Neural crest cell (in vitro differentiated cells): Measurements from ENCODE around the gene ZNG1B. TPM values are rescaled to one million over a fixed set of nuclear protein-coding genes. Genes with fewer than 3 reads are reported as not detected.
A peak's percentile ranks its signal among the peaks of the same experiment; 100 is the strongest.
"Not testable (repeated sequence)": the region's sequence is repeated elsewhere in the genome, so short reads cannot be mapped to it uniquely, and the experiment has no call there.

Source experiments
- DNase-seq: peaks from one replicate; pipeline ENCODE4 v3.0.0; 2021; ENCODE audit warnings: low read depth, mixed read lengths, low spot score
- H3K27ac Mint-ChIP-seq: one replicate; pipeline ENCODE4 v1.8.0; 2021; ENCODE audit warnings: mild to moderate bottlenecking, mixed read lengths; ENCODE audit not compliant: unreplicated experiment
- H3K27me3 Mint-ChIP-seq: 2 replicates; pipeline ENCODE4 v1.8.0; 2021; ENCODE audit warnings: low read depth, mild to moderate bottlenecking, mixed read lengths
- H3K36me3 Mint-ChIP-seq: 2 replicates; pipeline ENCODE4 v1.8.0; 2021; ENCODE audit warnings: low read depth, mild to moderate bottlenecking, mixed read lengths
- H3K4me1 Mint-ChIP-seq: 2 replicates; pipeline ENCODE4 v1.8.0; 2021; ENCODE audit warnings: mixed read lengths
- H3K4me3 Mint-ChIP-seq: one replicate; pipeline ENCODE4 v1.8.0; 2021; ENCODE audit warnings: mild to moderate bottlenecking, mixed read lengths
- H3K9me3 Mint-ChIP-seq: 2 replicates; pipeline ENCODE4 v1.8.0; 2021; ENCODE audit warnings: mixed read lengths
- total RNA-seq: library from RNA; stranded (reverse); gene quantifications from 2 replicates; pipeline ENCODE4 v1.2.1, GENCODE V29; 2021

ZNG1B gene
- total RNA-seq, 1 donor from 2014 or later = 40.4 TPM

- H3K36me3 Mint-ChIP-seq, H3K4me1 Mint-ChIP-seq, H3K27ac Mint-ChIP-seq, H3K4me3 Mint-ChIP-seq, DNase-seq, H3K9me3 Mint-ChIP-seq: not testable (repeated sequence)
- peaks cover 13% of the 10 kb centered on the region for H3K27me3 Mint-ChIP-seq
Observed at GRCh38 chr2:113433468-113433867, 4.0 kb upstream of the ZNG1B start.

DNA sequence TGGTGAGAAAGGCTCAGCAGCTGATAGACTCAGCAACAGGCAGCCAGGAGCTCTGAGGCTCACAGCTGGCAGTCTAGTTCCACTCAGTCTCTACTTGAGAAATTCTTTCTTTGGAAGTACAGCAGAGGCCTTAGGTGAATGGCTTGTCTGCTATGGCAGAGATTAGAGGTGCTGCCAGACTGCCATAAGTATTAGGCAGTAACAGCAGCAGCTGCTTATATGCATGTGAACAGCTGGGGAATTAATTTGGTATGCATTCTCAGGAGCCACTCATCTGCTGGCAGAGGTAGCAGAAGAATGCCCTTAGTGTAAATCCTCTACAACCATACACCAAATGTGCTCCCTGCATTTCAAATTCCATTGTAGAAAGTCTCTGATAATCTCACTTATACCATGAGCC, 28.3 kb downstream of the ZNG1B start:
- not testable (repeated sequence) for H3K9me3 Mint-ChIP-seq, H3K4me1 Mint-ChIP-seq, DNase-seq, H3K27ac Mint-ChIP-seq, H3K4me3 Mint-ChIP-seq, H3K36me3 Mint-ChIP-seq, H3K27me3 Mint-ChIP-seq

DNA sequence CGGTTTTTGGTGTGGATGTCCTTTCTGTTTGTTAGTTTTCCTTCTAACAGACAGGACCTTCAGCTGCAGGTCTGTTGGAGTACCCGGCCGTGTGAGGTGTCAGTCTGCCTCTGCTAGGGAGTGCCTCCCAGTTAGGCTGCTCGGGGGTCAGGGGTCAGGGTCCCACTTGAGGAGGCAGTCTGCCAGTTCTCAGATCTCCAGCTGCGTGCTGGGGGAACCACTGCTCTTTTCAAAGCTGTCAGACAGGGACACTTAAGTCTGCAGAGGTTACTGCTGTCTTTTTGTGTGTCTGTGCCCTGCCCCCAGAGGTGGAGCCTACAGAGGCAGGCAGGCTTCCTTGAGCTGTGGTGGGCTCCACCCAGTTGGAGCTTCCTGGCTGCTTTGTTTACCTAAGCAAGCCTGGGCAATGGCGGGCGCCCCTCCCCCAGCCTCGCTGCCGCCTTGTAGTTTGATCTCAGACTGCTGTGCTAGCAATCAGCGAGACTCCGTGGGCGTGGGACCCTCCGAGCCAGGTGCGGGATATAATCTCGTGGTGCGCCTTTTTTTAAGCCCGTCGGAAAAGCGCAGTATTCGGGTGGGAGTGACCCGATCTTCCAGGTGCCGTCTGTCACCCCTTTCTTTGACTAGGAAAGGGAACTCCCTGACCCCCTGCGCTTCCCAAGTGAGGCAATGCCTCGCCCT, 39.3 kb downstream of the ZNG1B start:
- H3K4me3 Mint-ChIP-seq, H3K9me3 Mint-ChIP-seq, DNase-seq, H3K4me1 Mint-ChIP-seq, H3K27me3 Mint-ChIP-seq, H3K36me3 Mint-ChIP-seq: not testable (repeated sequence)
- peak overlapping the region; percentile 67 for H3K27ac Mint-ChIP-seq

- H3K4me1 Mint-ChIP-seq, H3K27ac Mint-ChIP-seq, H3K36me3 Mint-ChIP-seq, DNase-seq, H3K4me3 Mint-ChIP-seq, H3K9me3 Mint-ChIP-seq: not testable (repeated sequence)
- peaks cover 36% of the 10 kb centered on the region for H3K27me3 Mint-ChIP-seq
Observed at GRCh38 chr2:113496527-113496926, 59.0 kb downstream of the ZNG1B start.

- DNase-seq, H3K27ac Mint-ChIP-seq: not testable (repeated sequence)
Observed at GRCh38 chr2:113498365-113498764, 60.9 kb downstream of the ZNG1B start, which contains the start of gene FOXD4L1. FOXD4L1 (plus strand) TSS chr2:113498665; CDS start chr2:113499257, 592 bp downstream.

GRCh38 chr2:113499019-113499885, 61.8 kb downstream of the ZNG1B start:
- H3K27me3 Mint-ChIP-seq = peaks cover 55% of the 10 kb centered on the region
- H3K4me1 Mint-ChIP-seq = not testable (repeated sequence)

More at GRCh38 chr2:113498365-113498764, 60.9 kb downstream of the ZNG1B start, which contains the start of gene FOXD4L1:
- not testable (repeated sequence) for H3K36me3 Mint-ChIP-seq, H3K9me3 Mint-ChIP-seq, H3K4me1 Mint-ChIP-seq, H3K4me3 Mint-ChIP-seq
- H3K27me3 Mint-ChIP-seq = peaks cover 51% of the 10 kb centered on the region

DNA sequence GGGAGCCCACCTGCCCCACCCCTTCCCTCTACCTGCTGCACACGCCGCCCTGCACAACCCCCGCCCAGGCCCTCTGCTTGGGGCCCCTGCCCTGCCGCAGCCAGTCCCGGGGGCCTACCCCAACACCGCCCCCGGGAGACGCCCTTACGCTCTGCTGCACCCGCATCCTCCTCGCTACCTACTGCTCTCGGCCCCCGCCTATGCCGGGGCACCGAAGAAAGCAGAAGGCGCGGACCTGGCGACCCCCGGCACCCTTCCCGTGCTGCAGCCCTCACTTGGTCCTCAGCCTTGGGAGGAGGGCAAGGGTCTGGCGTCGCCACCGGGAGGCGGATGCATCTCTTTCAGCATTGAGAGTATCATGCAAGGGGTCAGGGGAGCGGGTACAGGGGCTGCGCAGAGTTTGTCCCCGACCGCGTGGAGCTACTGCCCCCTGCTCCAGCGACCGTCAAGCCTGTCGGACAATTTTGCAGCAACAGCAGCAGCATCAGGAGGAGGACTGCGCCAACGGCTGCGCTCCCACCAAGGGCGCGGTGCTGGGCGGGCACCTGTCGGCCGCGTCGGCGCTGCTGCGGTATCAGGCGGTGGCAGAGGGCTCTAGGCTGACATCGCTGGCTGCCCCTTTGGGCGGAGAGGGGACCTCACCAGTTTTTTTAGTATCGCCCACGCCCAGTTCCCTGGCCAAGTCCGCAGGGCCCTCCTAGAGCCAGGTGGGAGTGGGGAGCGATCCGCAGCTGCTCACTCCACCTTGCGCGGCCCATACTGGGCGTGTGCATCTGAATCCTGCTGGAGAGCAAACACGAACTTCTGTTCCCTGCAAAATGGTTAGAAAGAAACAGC, 62.6 kb downstream of the ZNG1B start:
- not testable (repeated sequence) for H3K4me1 Mint-ChIP-seq, H3K4me3 Mint-ChIP-seq, H3K27ac Mint-ChIP-seq, H3K36me3 Mint-ChIP-seq, H3K9me3 Mint-ChIP-seq, DNase-seq
- H3K27me3 Mint-ChIP-seq = peaks cover 60% of the 10 kb centered on the region

More at GRCh38 chr2:113499019-113499885, 61.8 kb downstream of the ZNG1B start:
- not testable (repeated sequence) for H3K27ac Mint-ChIP-seq, H3K9me3 Mint-ChIP-seq, DNase-seq, H3K4me3 Mint-ChIP-seq, H3K36me3 Mint-ChIP-seq

DNA sequence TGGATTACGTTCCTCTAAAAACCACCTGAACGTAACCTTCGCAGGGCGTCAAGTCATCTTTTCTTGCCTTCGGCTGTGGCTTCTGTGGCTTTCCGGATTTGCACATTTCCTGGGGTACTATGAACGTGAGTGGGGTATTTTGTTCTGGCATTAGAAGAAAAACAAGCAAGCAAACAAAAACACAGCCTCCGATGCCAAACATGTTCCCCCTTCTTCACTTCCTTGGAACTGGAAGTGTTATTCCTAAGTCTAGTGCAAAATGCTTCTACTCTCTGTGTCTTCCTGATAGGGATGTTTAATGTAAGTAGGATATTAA, 63.2 kb downstream of the ZNG1B start:
- H3K4me3 Mint-ChIP-seq, H3K36me3 Mint-ChIP-seq: not testable (repeated sequence)
- H3K27me3 Mint-ChIP-seq = peaks cover 62% of the 10 kb centered on the region

GRCh38 chr2:113502216-113503093, 65.0 kb downstream of the ZNG1B start:
- DNase-seq = not testable (repeated sequence)

More for the DNA sequence above, 63.2 kb downstream of the ZNG1B start:
- not testable (repeated sequence) for H3K4me1 Mint-ChIP-seq, H3K9me3 Mint-ChIP-seq, DNase-seq, H3K27ac Mint-ChIP-seq

DNA sequence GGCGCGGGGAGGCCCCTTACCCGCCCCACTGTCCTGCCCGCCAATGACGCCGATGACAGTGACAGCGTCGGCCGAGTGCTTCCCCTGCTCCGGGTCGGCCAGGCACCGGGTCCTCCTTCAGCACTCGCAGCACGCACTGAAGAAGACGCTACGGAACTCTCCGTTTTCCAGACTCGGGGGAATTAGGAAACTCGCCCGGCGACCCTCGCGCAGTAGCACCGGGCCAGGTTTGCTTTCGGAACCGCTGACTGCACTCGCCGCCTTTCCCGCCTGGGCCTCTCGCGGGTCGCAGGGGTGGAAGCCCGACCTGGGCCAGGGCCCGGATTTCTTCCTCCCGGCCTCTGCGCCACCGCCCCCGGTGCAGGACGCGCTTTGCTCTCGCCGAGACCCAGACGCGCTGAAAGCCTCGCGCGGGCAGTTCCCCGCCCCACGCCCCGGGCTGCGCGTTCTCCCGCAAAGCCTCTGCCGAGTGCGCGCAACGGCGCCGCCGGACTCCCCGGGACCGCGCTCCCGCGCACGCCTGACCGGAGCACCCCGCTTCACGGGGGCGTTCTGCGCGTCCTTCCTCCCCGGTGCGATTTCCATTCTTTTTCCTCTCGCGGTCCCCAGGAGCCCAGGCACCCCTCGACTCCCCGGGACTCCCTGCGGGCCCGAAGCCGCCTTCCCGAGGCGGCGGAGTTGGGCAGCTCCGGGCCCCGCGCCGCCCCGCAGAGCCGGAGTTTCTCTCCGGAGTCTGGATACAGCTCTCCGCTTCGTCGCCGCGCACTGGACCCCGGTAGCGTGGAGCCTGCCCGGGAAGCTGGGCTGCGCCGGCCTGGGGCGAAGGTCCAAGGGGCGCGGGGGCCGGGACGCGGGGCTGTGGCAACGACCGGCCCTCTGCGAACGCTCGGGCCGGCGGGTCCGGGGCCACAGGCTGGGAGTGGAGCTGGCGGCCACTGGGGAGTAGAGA, 65.9 kb downstream of the ZNG1B start:
- H3K27ac Mint-ChIP-seq, H3K9me3 Mint-ChIP-seq, DNase-seq, H3K4me1 Mint-ChIP-seq, H3K36me3 Mint-ChIP-seq: not testable (repeated sequence)
- peaks cover 70% of the 10 kb centered on the region for H3K27me3 Mint-ChIP-seq
- peak overlapping the region; percentile 47 for H3K4me3 Mint-ChIP-seq

More at GRCh38 chr2:113502216-113503093, 65.0 kb downstream of the ZNG1B start:
- H3K36me3 Mint-ChIP-seq, H3K4me1 Mint-ChIP-seq, H3K9me3 Mint-ChIP-seq, H3K27ac Mint-ChIP-seq, H3K4me3 Mint-ChIP-seq: not testable (repeated sequence)
- peaks cover 69% of the 10 kb centered on the region for H3K27me3 Mint-ChIP-seq

GRCh38 chr2:113504081-113504480, 66.6 kb downstream of the ZNG1B start:
- H3K36me3 Mint-ChIP-seq, H3K4me1 Mint-ChIP-seq, DNase-seq, H3K9me3 Mint-ChIP-seq, H3K27ac Mint-ChIP-seq: not testable (repeated sequence)
- Mint-ChIP-seq H3K4me3 (peak overlapping the region; percentile 23), H3K27me3 (peaks cover 70% of the 10 kb centered on the region)
